H1 (cell line): ENCODE results near the gene ANO9. TPM values are rescaled to one million over a fixed set of nuclear protein-coding genes. Genes with fewer than 3 reads are reported as not detected.

Source experiments
- CTCF ChIA-PET: fragments of 300-600 bp; sonication (Branson Sonifier 250); formaldehyde crosslinking; loops from one replicate; lab custom pipeline; 2021; ENCODE audit not compliant: partially characterized antibody; lab: Charles Lee
- POLR2A ChIA-PET: fragments of 300-600 bp; sonication (Branson Sonifier 250); formaldehyde crosslinking; loops from one replicate; lab custom pipeline; 2021; ENCODE audit warnings: inconsistent platforms; ENCODE audit not compliant: partially characterized antibody; lab: Charles Lee
- DNase-seq, 2 experiments: peaks; one replicate each; pipeline versions ENCODE4 v3.0.0 to v3.0.0-alpha.2; 2010 to 2022; ENCODE audit warnings: low spot score in 2 of 2, low read depth in 1 of 2, mixed read lengths in 1 of 2
- FAIRE-seq: peaks from 2 replicates; lab custom pipeline; 2011; peaks lifted over from hg19 to GRCh38; lab: Jason Lieb, UNC
- H2AFZ ChIP-seq: 2 replicates; pipeline ENCODE4 v1.8.1; 2012; ENCODE audit warnings: low read length, inconsistent platforms
- H2AK5ac ChIP-seq: 2 replicates; pipeline ENCODE4 v1.6.1; 2013; ENCODE audit warnings: low read depth, low read length
- H2BK120ac ChIP-seq: replicated peaks from 2 replicates; pipeline ENCODE3; 2013; ENCODE audit warnings: low read depth, low read length, inconsistent platforms
- H2BK12ac ChIP-seq: 2 replicates; pipeline ENCODE4 v1.6.1; 2013; ENCODE audit warnings: low read depth, low read length
- H2BK15ac ChIP-seq: 2 replicates; pipeline ENCODE4 v1.6.1; 2013; ENCODE audit warnings: low read length
- H2BK20ac ChIP-seq: 2 replicates; pipeline ENCODE4 v1.6.1; 2013; ENCODE audit warnings: low read length
- H2BK5ac ChIP-seq: 2 replicates; pipeline ENCODE4 v1.6.1; 2013; ENCODE audit warnings: low read depth, low read length
- H3K14ac ChIP-seq: 2 replicates; pipeline ENCODE4 v1.6.1; 2013; ENCODE audit warnings: inconsistent platforms; ENCODE audit not compliant: insufficient read length
- H3K18ac ChIP-seq: 2 replicates; pipeline ENCODE4 v1.6.1; 2013; ENCODE audit warnings: low read length; ENCODE audit errors: extremely low read depth
- H3K23ac ChIP-seq: 2 replicates; pipeline ENCODE4 v1.6.1; 2013; ENCODE audit warnings: inconsistent platforms; ENCODE audit not compliant: insufficient read length
- H3K23me2 ChIP-seq: 2 replicates; pipeline ENCODE4 v1.6.1; 2013; ENCODE audit warnings: low read depth, low read length
- H3K27ac ChIP-seq: 2 replicates; pipeline ENCODE4 v1.6.1; 2011; ENCODE audit warnings: low read depth, low read length, inconsistent platforms
- H3K27me3 ChIP-seq, 4 experiments: replicated peaks in 1 of 4; 1 replicate in 1 of 4; 2 replicates in 3 of 4; pipeline versions ENCODE4 v1.6.1 to v1.8.1; 2011 to 2013; ENCODE audit warnings: low read length in 3 of 4, mild to moderate bottlenecking in 3 of 4, inconsistent platforms in 2 of 4, mixed read lengths in 2 of 4, moderate library complexity in 1 of 4; ENCODE audit not compliant: control insufficient read depth in 3 of 4, insufficient read depth in 3 of 4; ENCODE audit errors: extremely low read depth in 1 of 4
- H3K36me3 ChIP-seq, 4 experiments: 2 replicates each; pipeline versions ENCODE4 v1.6.1 to v1.8.1; 2011 to 2013; ENCODE audit warnings: mild to moderate bottlenecking in 4 of 4, low read length in 3 of 4, moderate library complexity in 2 of 4, control low read depth in 1 of 4, inconsistent platforms in 1 of 4; ENCODE audit not compliant: insufficient read depth in 4 of 4, control insufficient read depth in 2 of 4
- H3K4ac ChIP-seq: replicated peaks from 2 replicates; pipeline ENCODE3; 2013; ENCODE audit warnings: low read length, low read depth, mixed read lengths, inconsistent platforms; ENCODE audit not compliant: insufficient read length
- H3K4me1 ChIP-seq, 4 experiments: replicated peaks in 1 of 4; 1 replicate in 1 of 4; 2 replicates in 3 of 4; pipeline versions ENCODE4 v1.6.1 to v1.8.1; 2011 to 2013; ENCODE audit warnings: low read length in 3 of 4, inconsistent platforms in 2 of 4, mixed read lengths in 1 of 4; ENCODE audit not compliant: insufficient read depth in 4 of 4, control insufficient read depth in 3 of 4
- H3K4me2 ChIP-seq, 2 experiments: 2 replicates each; pipeline versions ENCODE4 v1.6.1 to v1.8.1; 2011 to 2013; ENCODE audit warnings: low read depth in 2 of 2, low read length in 2 of 2, control low read depth in 1 of 2, inconsistent platforms in 1 of 2, mild to moderate bottlenecking in 1 of 2; ENCODE audit not compliant: insufficient read depth in 1 of 2
- H3K4me3 ChIP-seq, 4 experiments: fragments of 200-600, 300-600 bp in 1 of 4; sonication (generic), shearing (Covaris generic), sonication (Bioruptor Twin) in 1 of 4; 2 replicates each; pipeline versions ENCODE4 v1.5.1 to v1.8.1; 2011 to 2016; ENCODE audit warnings: low read length in 4 of 4, low read depth in 3 of 4, control low read depth in 2 of 4, inconsistent platforms in 2 of 4, mild to moderate bottlenecking in 2 of 4, mixed read lengths in 1 of 4, moderate library complexity in 1 of 4; ENCODE audit not compliant: insufficient read depth in 2 of 4; ENCODE audit errors: extremely low read depth in 1 of 4
- H3K56ac ChIP-seq: replicated peaks from 2 replicates; pipeline ENCODE3; 2013; ENCODE audit warnings: low read depth, mild to moderate bottlenecking, mixed read lengths, low read length, inconsistent platforms; ENCODE audit not compliant: insufficient read length
- H3K79me1 ChIP-seq: 2 replicates; pipeline ENCODE4 v1.6.1; 2013; ENCODE audit warnings: low read depth, low read length, control low read depth
- H3K79me2 ChIP-seq, 2 experiments: 2 replicates each; pipeline versions ENCODE4 v1.6.1 to v1.8.1; 2012 to 2013; ENCODE audit warnings: low read length in 2 of 2, mild to moderate bottlenecking in 2 of 2, inconsistent platforms in 1 of 2; ENCODE audit not compliant: insufficient read depth in 2 of 2, control insufficient read depth in 1 of 2
- H3K9ac ChIP-seq, 4 experiments: replicated peaks in 1 of 4; 1 replicate in 1 of 4; 2 replicates in 3 of 4; pipeline versions ENCODE4 v1.6.1 to v1.8.1; 2011 to 2013; ENCODE audit warnings: low read depth in 3 of 4, low read length in 3 of 4, control low read depth in 2 of 4, mild to moderate bottlenecking in 2 of 4, moderate library complexity in 2 of 4, inconsistent platforms in 1 of 4; ENCODE audit errors: extremely low read depth in 1 of 4
- H3K9me3 ChIP-seq, 2 experiments: 2 replicates each; pipeline versions ENCODE4 v1.6.1 to v1.8.1; 2012 to 2013; ENCODE audit warnings: mild to moderate bottlenecking in 2 of 2, moderate library complexity in 2 of 2, control low read depth in 1 of 2, inconsistent platforms in 1 of 2, low read depth in 1 of 2, low read length in 1 of 2, mixed read lengths in 1 of 2; ENCODE audit not compliant: insufficient read depth in 2 of 2
- H4K20me1 ChIP-seq, 2 experiments: replicated peaks in 1 of 2; 2 replicates each; pipeline versions ENCODE3 to v1.8.1; 2011 to 2013; ENCODE audit warnings: inconsistent platforms in 2 of 2, low read length in 2 of 2, mild to moderate bottlenecking in 1 of 2; ENCODE audit not compliant: insufficient read depth in 2 of 2, control insufficient read depth in 1 of 2
- H4K5ac ChIP-seq: 2 replicates; pipeline ENCODE4 v1.6.1; 2013; ENCODE audit warnings: low read length, low read depth, mixed read lengths, inconsistent platforms; ENCODE audit not compliant: insufficient read length
- H4K8ac ChIP-seq: 2 replicates; pipeline ENCODE4 v1.8.0; 2013; ENCODE audit warnings: mild to moderate bottlenecking, moderate library complexity, low read length, inconsistent platforms; ENCODE audit not compliant: insufficient read depth; ENCODE audit errors: extremely low read depth
- H4K91ac ChIP-seq: replicated peaks from 2 replicates; pipeline ENCODE3; 2013; ENCODE audit warnings: low read length, mixed read lengths, inconsistent platforms; ENCODE audit not compliant: insufficient read length
- BACH1 ChIP-seq: IDR thresholded peaks from 2 replicates; pipeline ENCODE4 v1.6.1; 2012; ENCODE audit warnings: low read length, improper control_type of control experiment
- CHD1 ChIP-seq: IDR thresholded peaks from 2 replicates; pipeline ENCODE4 v1.6.1; 2012; ENCODE audit warnings: low read depth, low read length, improper control_type of control experiment
- CREB1 ChIP-seq: IDR thresholded peaks from 2 replicates; pipeline ENCODE4 v1.6.1; 2012; ENCODE audit warnings: inconsistent platforms
- CTBP2 ChIP-seq: IDR thresholded peaks from 2 replicates; pipeline ENCODE4 v1.7.0; 2011; ENCODE audit warnings: borderline replicate concordance, mild to moderate bottlenecking, moderate library complexity, mixed read lengths, low read length; ENCODE audit not compliant: insufficient read depth, insufficient read length
- E2F6 ChIP-seq: IDR thresholded peaks from 2 replicates; pipeline ENCODE4 v1.6.1; 2012; ENCODE audit warnings: inconsistent platforms
- EGR1 ChIP-seq: IDR thresholded peaks from 2 replicates; pipeline ENCODE4 v1.6.1; 2011; ENCODE audit warnings: low read depth, low read length, borderline replicate concordance
- HDAC6 ChIP-seq: IDR thresholded peaks from one replicate; pipeline ENCODE4 v1.7.1; 2012; ENCODE audit warnings: low read depth, mild to moderate bottlenecking, inconsistent platforms, low read length, moderate library complexity
- JUN ChIP-seq: IDR thresholded peaks from 2 replicates; pipeline ENCODE4 v1.6.1; 2011; ENCODE audit warnings: low read depth, mild to moderate bottlenecking, improper control_type of control experiment, low read length
- MAX ChIP-seq: IDR thresholded peaks from 2 replicates; pipeline ENCODE4 v1.6.1; 2012; ENCODE audit warnings: inconsistent platforms
- POLR2A ChIP-seq, 2 experiments: IDR thresholded peaks; 1 replicate in 1 of 2; 2 replicates in 1 of 2; pipeline ENCODE4 v1.6.1; 2011; ENCODE audit warnings: low read depth in 2 of 2, low read length in 2 of 2, mild to moderate bottlenecking in 2 of 2; ENCODE audit errors: control extremely low read depth in 1 of 2
- SP1 ChIP-seq: IDR thresholded peaks from 2 replicates; pipeline ENCODE4 v1.6.1; 2011; ENCODE audit warnings: low read depth, low read length
- SRF ChIP-seq: IDR thresholded peaks from 2 replicates; pipeline ENCODE4 v1.6.1; 2011; ENCODE audit warnings: mild to moderate bottlenecking, low read depth, low read length, moderate library complexity
- TBP ChIP-seq: IDR thresholded peaks from 2 replicates; pipeline ENCODE4 v1.6.1; 2011; ENCODE audit warnings: low read depth, low read length, improper control_type of control experiment
- TCF12 ChIP-seq: IDR thresholded peaks from 2 replicates; pipeline ENCODE4 v1.6.1; 2011; ENCODE audit warnings: low read depth, mild to moderate bottlenecking, low read length
- WGBS, 2 experiments: shearing (Covaris generic) in 1 of 2; methylation state at CpG; one replicate each; pipeline versions ENCODE4 v1.1.6 to v1.1.7; 2013 to 2015; ENCODE audit warnings: low lambda C conversion rate in 2 of 2, mixed read lengths in 2 of 2, inconsistent platforms in 1 of 2, low coverage in 1 of 2, missing lambda C conversion rate in 1 of 2; ENCODE audit not compliant: insufficient replicate concordance in 2 of 2, insufficient coverage in 1 of 2, insufficient read length in 1 of 2; ENCODE audit errors: extremely low coverage in 1 of 2, missing lambda C conversion rate in 1 of 2; 5-methylcytosine and 5-hydroxymethylcytosine counted together
- polyA plus RNA-seq, 7 experiments: library from polyadenylated mRNA; depleted of rRNA in 3 of 7; stranded (reverse) in 5 of 7; unstranded in 2 of 7; fragments of >200 nt in 5 of 7; fragments of 200-250 nt in 2 of 7; gene quantifications; 1 replicate in 5 of 7; 2 replicates in 1 of 7; 4 replicates in 1 of 7; pipeline versions ENCODE4 v1.2.1 to v1.2.3, GENCODE V29; 2011 to 2013; ENCODE audit warnings: missing spikeins in 2 of 7, mixed read lengths in 2 of 7
- total RNA-seq: library from RNA; stranded (reverse); fragmentation: NEBNext Ultra II Directional; extraction: Animal tissue kit (Norgen Biotek cat#: 25700); gene quantifications from 2 replicates; pipeline ENCODE4 v1.2.1, GENCODE V29; 2021

The ANO9 gene
- total and polyA plus RNA-seq, 2 of the 8 experiments (the other 6 are each of a cell fraction or from before 2014, with no cell fraction given): 20.0 to 20.7 TPM

GRCh38 chr11:474914-475506 lies 33.2 kb upstream of the ANO9 start:
- Histone ChIP-seq H2BK15ac (no peak overlapping the region), H3K79me1 (peaks cover 16% of the 10 kb centered on the region), H3K4me3 (no peak overlapping the region), H3K4ac (no peak overlapping the region), H3K9me3 (no peaks in the 10 kb centered on the region), H2AFZ (no peak overlapping the region), H4K20me1 (peaks cover 0 to 9% of the 10 kb centered on the region in 2 experiments), H3K4me2 (no peak overlapping the region), H3K56ac (no peak overlapping the region), H3K27ac (no peak overlapping the region), H4K8ac (no peak overlapping the region), H4K5ac (no peak overlapping the region), H2BK5ac (no peak overlapping the region), H3K27me3 (no peaks in the 10 kb centered on the region), H4K91ac (no peak overlapping the region), H2BK120ac (no peak overlapping the region), H3K4me1 (peaks cover 0 to 5% (median 2%) of the 10 kb centered on the region in 4 experiments; a peak in 3 of 7 replicates), H3K9ac (no peak overlapping the region), H3K23ac (no peak overlapping the region), H3K14ac (no peak overlapping the region), H3K23me2 (no peaks in the 10 kb centered on the region), H3K36me3 (peaks cover 0 to 7% (median 2%) of the 10 kb centered on the region in 4 experiments; a peak in 2 of 8 replicates), H3K18ac (no peak overlapping the region), H2BK12ac (no peak overlapping the region), H2AK5ac (no peak overlapping the region; the same call in 1 of the 2 replicates), H2BK20ac (no peak overlapping the region), H3K79me2 (peaks cover 7 to 36% of the 10 kb centered on the region in 2 experiments)
- CTCF ChIA-PET: interaction anchor here (1.3 to 2.3 kb wide), 2 partner anchors 18 to 24 kb away, joined by 3 to 8 read pairs; no protein-coding TSS in a partner anchor
- WGBS, 2 experiments: 95% methylated on average over 48 of the region's 48 CpGs; no CpG with 5 or more reads in 1 of the 2 experiments
- no peak for DNase-seq
- peak; percentile 96 for FAIRE-seq
- POLR2A ChIA-PET: interaction anchor here (0.8 kb wide), 1 partner anchor 24 kb away, joined by 3 read pairs; no protein-coding TSS in a partner anchor
- TF ChIP-seq EGR1 (no peak), JUN (no peak), HDAC6 (no peak), POLR2A (IDR thresholded peaks at IDR 0.05; ENCODE audit: control extremely low read depth in 1 of 2, low read depth in 2 of 2, low read length in 2 of 2) (no peak), BACH1 (no peak), SP1 (no peak), E2F6 (no peak), TCF12 (no peak), CREB1 (no peak), MAX (no peak), SRF (no peak), CHD1 (no peak), CTBP2 (no peak), TBP (no peak)
